Osteocyte (in vitro differentiated cells): ENCODE measurements around the gene MEMO1. TPM values are rescaled to one million over a fixed set of nuclear protein-coding genes. Genes with fewer than 3 reads are reported as not detected.
"Not testable (repeated sequence)": the region's sequence is repeated elsewhere in the genome, so short reads cannot be mapped to it uniquely, and the experiment has no call there.

Experiments
- DNase-seq: peaks from one replicate; pipeline ENCODE4 v3.0.0; 2021; ENCODE audit warnings: mixed read lengths; ENCODE audit not compliant: unreplicated experiment; ENCODE audit errors: extremely low spot score
- H3K27ac Mint-ChIP-seq: one replicate; pipeline ENCODE4 v1.8.0; 2021; ENCODE audit warnings: mild to moderate bottlenecking, mixed read lengths; ENCODE audit not compliant: unreplicated experiment
- H3K27me3 Mint-ChIP-seq: one replicate; pipeline ENCODE4 v1.8.0; 2021; ENCODE audit warnings: mixed read lengths; ENCODE audit not compliant: unreplicated experiment
- H3K36me3 Mint-ChIP-seq: one replicate; pipeline ENCODE4 v1.8.0; 2021; ENCODE audit warnings: mixed read lengths; ENCODE audit not compliant: unreplicated experiment
- H3K4me1 Mint-ChIP-seq: one replicate; pipeline ENCODE4 v1.8.0; 2021; ENCODE audit warnings: mixed read lengths; ENCODE audit not compliant: unreplicated experiment
- H3K4me3 Mint-ChIP-seq: one replicate; pipeline ENCODE4 v1.8.0; 2021; ENCODE audit warnings: mild to moderate bottlenecking, moderate library complexity, mixed read lengths; ENCODE audit not compliant: unreplicated experiment
- H3K9me3 Mint-ChIP-seq: one replicate; pipeline ENCODE4 v1.8.0; 2021; ENCODE audit warnings: mixed read lengths; ENCODE audit not compliant: unreplicated experiment
- total RNA-seq: library from RNA; stranded (reverse); gene quantifications from 2 replicates; pipeline ENCODE4 v1.2.1, GENCODE V29; 2021
- TF ChIP-seq, protein P1 (sequence below): fragments of 200-600 bp; sonication (generic); IDR thresholded peaks from 2 replicates; pipeline ENCODE4 v1.5.0; 2021; ENCODE audit warnings: antibody characterized with exemption, mild to moderate bottlenecking, moderate library complexity

Gene MEMO1
- total RNA-seq, 1 donor from 2014 or later: 48.1 TPM

GRCh38 chr2:31886700-31887099, 124.1 kb downstream of the MEMO1 start:
- TF ChIP-seq, protein P1, sequence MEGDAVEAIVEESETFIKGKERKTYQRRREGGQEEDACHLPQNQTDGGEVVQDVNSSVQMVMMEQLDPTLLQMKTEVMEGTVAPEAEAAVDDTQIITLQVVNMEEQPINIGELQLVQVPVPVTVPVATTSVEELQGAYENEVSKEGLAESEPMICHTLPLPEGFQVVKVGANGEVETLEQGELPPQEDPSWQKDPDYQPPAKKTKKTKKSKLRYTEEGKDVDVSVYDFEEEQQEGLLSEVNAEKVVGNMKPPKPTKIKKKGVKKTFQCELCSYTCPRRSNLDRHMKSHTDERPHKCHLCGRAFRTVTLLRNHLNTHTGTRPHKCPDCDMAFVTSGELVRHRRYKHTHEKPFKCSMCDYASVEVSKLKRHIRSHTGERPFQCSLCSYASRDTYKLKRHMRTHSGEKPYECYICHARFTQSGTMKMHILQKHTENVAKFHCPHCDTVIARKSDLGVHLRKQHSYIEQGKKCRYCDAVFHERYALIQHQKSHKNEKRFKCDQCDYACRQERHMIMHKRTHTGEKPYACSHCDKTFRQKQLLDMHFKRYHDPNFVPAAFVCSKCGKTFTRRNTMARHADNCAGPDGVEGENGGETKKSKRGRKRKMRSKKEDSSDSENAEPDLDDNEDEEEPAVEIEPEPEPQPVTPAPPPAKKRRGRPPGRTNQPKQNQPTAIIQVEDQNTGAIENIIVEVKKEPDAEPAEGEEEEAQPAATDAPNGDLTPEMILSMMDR: peak; percentile 39
- Mint-ChIP-seq H3K27me3 (no peaks in the 10 kb centered on the region), H3K4me3 (no peak overlapping the region), H3K4me1 (peaks cover 23% of the 10 kb centered on the region), H3K9me3 (no peaks in the 10 kb centered on the region), H3K36me3 (no peaks in the 10 kb centered on the region), H3K27ac (no peak overlapping the region)
- no peak for DNase-seq

DNA sequence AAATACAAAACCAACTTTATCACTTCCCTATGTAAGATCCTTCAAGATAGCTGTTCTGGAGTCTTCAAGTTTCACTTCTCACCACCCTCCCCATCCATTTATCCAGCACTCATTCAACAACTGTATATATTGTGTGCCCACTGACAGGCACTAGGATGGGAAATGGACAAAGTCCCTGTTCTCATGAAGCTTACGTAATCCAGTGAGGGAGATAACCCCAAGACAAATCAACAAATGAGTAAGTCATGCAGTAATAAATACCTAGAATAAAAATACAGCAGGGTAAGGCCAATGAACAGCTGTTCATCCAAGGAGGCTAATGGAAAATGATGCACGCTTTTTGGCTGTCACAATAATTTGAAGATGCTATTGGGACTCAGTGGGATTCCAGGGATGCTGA, 133.8 kb downstream of the MEMO1 start:
- DNase-seq: no peak
- H3K9me3 Mint-ChIP-seq: no peaks in the 10 kb centered on the region

GRCh38 chr2:31874071-31874470, 136.7 kb downstream of the MEMO1 start:
- Mint-ChIP-seq H3K36me3 (peaks cover 14% of the 10 kb centered on the region), H3K27ac (no peak overlapping the region), H3K4me1 (no peaks in the 10 kb centered on the region), H3K4me3 (no peak overlapping the region), H3K27me3 (no peaks in the 10 kb centered on the region), H3K9me3 (no peaks in the 10 kb centered on the region)
- TF ChIP-seq, protein P1: no peak
- DNase-seq: no peak

More for the DNA sequence above, 133.8 kb downstream of the MEMO1 start:
- H3K27ac Mint-ChIP-seq: no peak overlapping the region
- H3K4me1 Mint-ChIP-seq: no peaks in the 10 kb centered on the region
- peaks cover 14% of the 10 kb centered on the region for H3K36me3 Mint-ChIP-seq
- H3K27me3 Mint-ChIP-seq: no peaks in the 10 kb centered on the region
- H3K4me3 Mint-ChIP-seq: no peak overlapping the region
- TF ChIP-seq, protein P1: no peak

DNA sequence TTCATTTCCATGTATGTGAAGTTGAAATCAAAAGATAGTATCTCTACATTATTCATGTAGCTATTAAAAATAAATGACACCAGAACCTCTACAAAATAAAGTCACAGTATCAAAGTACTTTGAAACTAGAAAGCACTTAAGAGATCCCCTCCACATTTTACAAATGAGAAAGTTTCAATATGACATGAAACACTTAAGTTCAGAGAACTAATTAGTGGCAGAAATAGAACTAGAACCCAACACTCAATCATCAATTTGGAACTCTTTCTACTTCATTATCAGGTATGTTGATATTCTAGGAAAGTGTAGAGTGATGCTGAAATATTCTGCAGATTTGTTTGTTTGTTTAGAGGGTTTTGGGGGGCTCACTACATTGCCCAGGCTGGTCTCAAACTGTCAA, 145.6 kb downstream of the MEMO1 start:
- Mint-ChIP-seq H3K27ac (no peak overlapping the region), H3K9me3 (no peaks in the 10 kb centered on the region), H3K4me3 (no peak overlapping the region), H3K4me1 (no peaks in the 10 kb centered on the region), H3K36me3 (peaks cover 7% of the 10 kb centered on the region), H3K27me3 (no peaks in the 10 kb centered on the region)
- DNase-seq: no peak
- TF ChIP-seq, protein P1: no peak

- no peak overlapping the region for H3K27ac Mint-ChIP-seq
- peaks cover 7% of the 10 kb centered on the region for H3K36me3 Mint-ChIP-seq
- no peaks in the 10 kb centered on the region for H3K27me3 Mint-ChIP-seq
- H3K4me1 Mint-ChIP-seq: no peaks in the 10 kb centered on the region
- H3K9me3 Mint-ChIP-seq: no peaks in the 10 kb centered on the region
- TF ChIP-seq, protein P1: no peak
- H3K4me3 Mint-ChIP-seq: no peak overlapping the region
- no peak for DNase-seq
These were observed 146.9 kb downstream of the MEMO1 start for GRCh38 chr2:31863867-31864266.

GRCh38 chr2:31863015-31863656, 147.7 kb downstream of the MEMO1 start:
- H3K4me1 Mint-ChIP-seq, DNase-seq, H3K4me3 Mint-ChIP-seq, H3K27me3 Mint-ChIP-seq, H3K9me3 Mint-ChIP-seq, H3K36me3 Mint-ChIP-seq, H3K27ac Mint-ChIP-seq: not testable (repeated sequence)
